ENCODE data around the gene GALNTL6. TPM values are rescaled to one million over a fixed set of nuclear protein-coding genes. Genes with fewer than 3 reads are reported as not detected.

The GALNTL6 gene
- total and polyA plus RNA-seq, 9 of the 15 experiments (the other 6 are each of a cell fraction or from before 2014, with no cell fraction given) = 0.18 to 0.50 (median 0.29) TPM

- Histone ChIP-seq H4K20me1 (replicated peaks; ENCODE audit: control insufficient read depth, insufficient read depth, low read length) (no peaks in the 10 kb centered on the region), H3K4me3 (no peak overlapping the region), H3K9me3 (replicated peaks; ENCODE audit: control insufficient read depth, insufficient read depth, low read depth, low read length) (no peaks in the 10 kb centered on the region), H2AFZ (ENCODE audit: low read depth, low read length) (no peak overlapping the region), H3K9ac (ENCODE audit: insufficient read depth in 1 of 2, low read depth in 2 of 2, low read length in 2 of 2) (no peak overlapping the region), H3K9me1 (ENCODE audit: control insufficient read depth, insufficient read depth, low read length) (no peaks in the 10 kb centered on the region), H3K27ac (ENCODE audit: extremely low read depth, low read depth, low read length) (no peak overlapping the region), H3K36me3 (ENCODE audit: control insufficient read depth, insufficient read depth, low read length) (no peaks in the 10 kb centered on the region), H3K27me3 (ENCODE audit: control insufficient read depth in 2 of 2, insufficient read depth in 2 of 2, low read length in 2 of 2) (no peaks in the 10 kb centered on the region), H3K4me2 (ENCODE audit: insufficient read depth, low read length) (no peak overlapping the region), H3K4me1 (replicated peaks in 1 of 2; ENCODE audit: control insufficient read depth in 2 of 2, insufficient read depth in 2 of 2, low read length in 2 of 2) (no peaks in the 10 kb centered on the region), H3K79me2 (ENCODE audit: control insufficient read depth, insufficient read depth, low read length) (no peaks in the 10 kb centered on the region)
- FAIRE-seq (no peak), DNase-seq (ENCODE audit: extremely low read depth in 1 of 4, low spot score in 3 of 4) (no peak), ATAC-seq (no peak)
- intact Hi-C loops (cut with micrococcal nuclease) (no loop called here), in situ Hi-C loops (cut with MboI) (no loop called here)
- POLR2A ChIA-PET = no interaction called here
- CTCF ChIA-PET (ENCODE audit: low intra/inter-chr PET ratio) = no interaction called here
- no peak for TF ChIP-seq HDAC8 (tag; IDR thresholded peaks at IDR 0.05)
- no peak for TF ChIP-seq PCBP1 (IDR thresholded peaks at IDR 0.05; ENCODE audit: low read depth, low read length, poor library complexity, severe bottlenecking)
- no peak for TF ChIP-seq KDM2B (CRISPR knock-in tag; IDR thresholded peaks at IDR 0.05)
- no peak for TF ChIP-seq BRF1 (IDR thresholded peaks at IDR 0.05; ENCODE audit: borderline replicate concordance, extremely low read depth, insufficient read length)
- no peak for TF ChIP-seq TFAP4 (CRISPR knock-in tag; IDR thresholded peaks at IDR 0.05; ENCODE audit: borderline replicate concordance)
- no peak for TF ChIP-seq FOXM1 (IDR thresholded peaks at IDR 0.05; ENCODE audit: low read depth)
- no peak for TF ChIP-seq FOXM1 (CRISPR knock-in tag; IDR thresholded peaks at IDR 0.05; ENCODE audit: low read depth)
- no peak for TF ChIP-seq MECOM (CRISPR knock-in tag; IDR thresholded peaks at IDR 0.05)
- TF ChIP-seq ZNF644 (tag; IDR thresholded peaks at IDR 0.05; ENCODE audit: low read depth) = no peak
- no peak for TF ChIP-seq ZKSCAN3 (CRISPR knock-in tag; IDR thresholded peaks at IDR 0.05)
- TF ChIP-seq CHD4 (IDR thresholded peaks at IDR 0.05; ENCODE audit: insufficient read depth, insufficient replicate concordance, low read depth, low read length, poor library complexity, severe bottlenecking) = no peak
- no peak for TF ChIP-seq HDAC1 (IDR thresholded peaks at IDR 0.05)
- no peak for TF ChIP-seq ZNF764 (CRISPR knock-in tag; IDR thresholded peaks at IDR 0.05; ENCODE audit: low read depth)
- whole genome bisulfite sequencing (ENCODE audit: insufficient coverage, low coverage, missing lambda C conversion rate) = 0% methylated on average over 1 of the region's 1 CpG
- BruUV-seq (replicated peaks) = no TSS peak
Measured at GRCh38 chr4:172256820-172257219, 443.6 kb downstream of the GALNTL6 start.

Measured in K562 (cell line).